ENCODE results near the gene SLC28A3. TPM values are rescaled to one million over a fixed set of nuclear protein-coding genes. Genes with fewer than 3 reads are reported as not detected.
"Not testable (repeated sequence)": the region's sequence is repeated elsewhere in the genome, so short reads cannot be mapped to it uniquely, and the experiment has no call there.

SLC28A3 gene, protein sequence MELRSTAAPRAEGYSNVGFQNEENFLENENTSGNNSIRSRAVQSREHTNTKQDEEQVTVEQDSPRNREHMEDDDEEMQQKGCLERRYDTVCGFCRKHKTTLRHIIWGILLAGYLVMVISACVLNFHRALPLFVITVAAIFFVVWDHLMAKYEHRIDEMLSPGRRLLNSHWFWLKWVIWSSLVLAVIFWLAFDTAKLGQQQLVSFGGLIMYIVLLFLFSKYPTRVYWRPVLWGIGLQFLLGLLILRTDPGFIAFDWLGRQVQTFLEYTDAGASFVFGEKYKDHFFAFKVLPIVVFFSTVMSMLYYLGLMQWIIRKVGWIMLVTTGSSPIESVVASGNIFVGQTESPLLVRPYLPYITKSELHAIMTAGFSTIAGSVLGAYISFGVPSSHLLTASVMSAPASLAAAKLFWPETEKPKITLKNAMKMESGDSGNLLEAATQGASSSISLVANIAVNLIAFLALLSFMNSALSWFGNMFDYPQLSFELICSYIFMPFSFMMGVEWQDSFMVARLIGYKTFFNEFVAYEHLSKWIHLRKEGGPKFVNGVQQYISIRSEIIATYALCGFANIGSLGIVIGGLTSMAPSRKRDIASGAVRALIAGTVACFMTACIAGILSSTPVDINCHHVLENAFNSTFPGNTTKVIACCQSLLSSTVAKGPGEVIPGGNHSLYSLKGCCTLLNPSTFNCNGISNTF
- 0.05 TPM for polyA plus RNA-seq (2013, experiment 1 of 2)
- not detected for polyA plus RNA-seq (2013, experiment 2 of 2)

DNA sequence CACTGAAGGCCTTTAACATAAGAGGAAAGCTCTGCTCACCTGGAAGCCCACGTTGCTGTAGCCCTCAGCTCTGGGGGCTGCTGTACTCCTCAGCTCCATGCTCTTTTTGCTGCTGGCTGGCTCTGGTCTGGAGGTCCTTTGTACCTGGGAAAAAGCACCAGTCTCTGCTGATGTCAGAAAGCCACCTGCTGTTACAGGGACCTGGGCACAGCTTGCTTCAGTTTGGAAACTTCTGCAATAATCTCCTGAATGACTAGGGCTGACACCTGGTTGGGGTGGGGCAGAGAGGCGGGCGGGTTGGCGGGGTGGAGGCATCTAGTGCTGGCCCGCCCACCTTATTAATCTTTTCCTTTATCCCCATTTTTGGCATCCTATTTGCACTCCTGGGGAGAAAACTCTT is at the start of gene SLC28A3:
TSS of gene SLC28A3 (minus strand) at position 224 of the 400 bp plus-strand sequence. CDS start at position 99, 125 bp downstream.
- H3K27me3 ChIP-seq (ENCODE audit: insufficient read depth, low read length): no peaks in the 10 kb centered on the region
- H3K4me3 ChIP-seq (ENCODE audit: low read length): no peak within 1 kb of the TSS
- no peaks in the 10 kb centered on the region for H3K9me3 ChIP-seq (ENCODE audit: insufficient read depth, low read depth, low read length)
- 76% methylated on average over 5 of the region's 5 CpGs for WGBS
- H3K4me1 ChIP-seq (ENCODE audit: insufficient read depth, low read length): peaks cover 11% of the 10 kb centered on the region
- no peaks in the 10 kb centered on the region for H3K36me3 ChIP-seq (ENCODE audit: insufficient read depth, low read length)
- H3K9ac ChIP-seq (ENCODE audit: low read depth, low read length): no peak within 1 kb of the TSS
- peak within 1 kb of the TSS; percentile 25; the same call in 1 of the 2 replicates for H3K27ac ChIP-seq (ENCODE audit: low read depth, low read length)

DNA sequence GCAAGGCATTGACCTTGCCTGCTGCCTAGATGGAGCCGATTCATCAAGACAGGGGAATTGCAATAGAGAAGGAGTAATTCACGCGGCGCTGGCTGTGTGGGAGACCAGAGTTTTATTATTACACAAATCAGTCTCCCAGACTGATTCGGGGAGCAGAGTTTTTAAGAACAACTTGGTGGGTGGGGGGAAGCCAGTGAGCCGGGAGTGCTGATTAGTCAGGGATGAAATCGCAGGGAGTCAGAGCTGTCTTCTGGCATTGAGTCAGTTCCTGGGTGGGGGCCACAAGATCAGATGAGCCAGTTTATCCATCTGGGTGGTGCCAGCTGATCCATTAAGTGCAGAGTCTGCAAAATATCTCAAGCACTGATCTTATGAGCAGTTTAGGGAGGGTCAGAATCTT is 49.7 kb upstream of the SLC28A3 start:
- not testable (repeated sequence) for H3K9me3 ChIP-seq (ENCODE audit: insufficient read depth, low read depth, low read length); H3K4me3 ChIP-seq (ENCODE audit: low read length)
- 85% methylated on average over 7 of the region's 7 CpGs for WGBS

DNA sequence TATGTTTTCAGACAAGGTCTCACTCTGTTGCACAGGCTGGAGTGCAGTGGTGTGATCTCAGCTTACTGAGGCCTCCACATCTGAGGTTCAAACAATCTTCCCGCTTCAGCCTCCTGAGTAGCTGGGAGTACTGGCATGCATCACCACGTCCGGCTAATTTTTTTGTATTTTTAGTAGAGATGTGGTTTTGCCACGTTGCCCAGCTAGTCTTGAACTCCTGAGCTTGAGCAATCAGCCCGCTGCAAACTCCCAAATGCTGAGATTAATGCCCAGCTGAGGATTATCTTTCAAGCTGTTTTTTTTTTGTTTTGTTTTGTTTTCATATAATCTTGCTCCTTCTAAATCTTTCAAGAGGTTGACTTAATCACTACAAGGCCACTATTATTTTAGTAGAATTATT is 47.3 kb upstream of the SLC28A3 start:
- H3K4me1 ChIP-seq (ENCODE audit: insufficient read depth, low read length): no peaks in the 10 kb centered on the region
- no peaks in the 10 kb centered on the region for H3K9me3 ChIP-seq (ENCODE audit: insufficient read depth, low read depth, low read length)
- no peak overlapping the region for H3K4me3 ChIP-seq (ENCODE audit: low read length)
- no peak overlapping the region for H3K27ac ChIP-seq (ENCODE audit: low read depth, low read length)
- no peaks in the 10 kb centered on the region for H3K36me3 ChIP-seq (ENCODE audit: insufficient read depth, low read length)
- H3K27me3 ChIP-seq (ENCODE audit: insufficient read depth, low read length): no peaks in the 10 kb centered on the region
- 94% methylated on average over 5 of the region's 5 CpGs for WGBS
- H3K9ac ChIP-seq (ENCODE audit: low read depth, low read length): no peak overlapping the region

More for the DNA sequence above, 49.7 kb upstream of the SLC28A3 start:
- not testable (repeated sequence) for H3K36me3 ChIP-seq (ENCODE audit: insufficient read depth, low read length); H3K27ac ChIP-seq (ENCODE audit: low read depth, low read length); H3K9ac ChIP-seq (ENCODE audit: low read depth, low read length); H3K27me3 ChIP-seq (ENCODE audit: insufficient read depth, low read length); H3K4me1 ChIP-seq (ENCODE audit: insufficient read depth, low read length)

DNA sequence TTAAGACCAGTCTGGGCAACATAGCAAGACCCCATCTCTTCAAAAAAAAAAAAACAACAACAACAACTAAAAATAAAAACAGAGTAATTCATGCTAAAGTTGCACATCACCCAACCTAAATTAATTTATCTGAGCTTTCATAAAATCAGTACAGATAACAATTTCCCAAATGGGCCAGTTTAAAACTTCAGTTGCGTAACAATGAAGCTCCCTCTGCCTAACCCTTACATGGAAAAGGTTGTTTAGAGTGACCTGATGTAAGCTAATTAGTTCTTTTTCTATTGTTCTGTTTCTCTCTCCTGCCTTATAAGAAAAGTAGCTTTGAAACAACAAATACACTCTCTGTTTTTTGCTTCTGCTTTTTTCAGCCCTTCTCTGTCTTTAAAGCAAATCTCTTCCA is 46.2 kb upstream of the SLC28A3 start:
- no peak overlapping the region for H3K9ac ChIP-seq (ENCODE audit: low read depth, low read length)
- no peak overlapping the region for H3K27ac ChIP-seq (ENCODE audit: low read depth, low read length)
- no peaks in the 10 kb centered on the region for H3K36me3 ChIP-seq (ENCODE audit: insufficient read depth, low read length)
- no peaks in the 10 kb centered on the region for H3K4me1 ChIP-seq (ENCODE audit: insufficient read depth, low read length)
- H3K9me3 ChIP-seq (ENCODE audit: insufficient read depth, low read depth, low read length): no peaks in the 10 kb centered on the region
- no CpG with 5 or more reads among the region's 1 CpG for WGBS
- H3K4me3 ChIP-seq (ENCODE audit: low read length): no peak overlapping the region
- no peaks in the 10 kb centered on the region for H3K27me3 ChIP-seq (ENCODE audit: insufficient read depth, low read length)

DNA sequence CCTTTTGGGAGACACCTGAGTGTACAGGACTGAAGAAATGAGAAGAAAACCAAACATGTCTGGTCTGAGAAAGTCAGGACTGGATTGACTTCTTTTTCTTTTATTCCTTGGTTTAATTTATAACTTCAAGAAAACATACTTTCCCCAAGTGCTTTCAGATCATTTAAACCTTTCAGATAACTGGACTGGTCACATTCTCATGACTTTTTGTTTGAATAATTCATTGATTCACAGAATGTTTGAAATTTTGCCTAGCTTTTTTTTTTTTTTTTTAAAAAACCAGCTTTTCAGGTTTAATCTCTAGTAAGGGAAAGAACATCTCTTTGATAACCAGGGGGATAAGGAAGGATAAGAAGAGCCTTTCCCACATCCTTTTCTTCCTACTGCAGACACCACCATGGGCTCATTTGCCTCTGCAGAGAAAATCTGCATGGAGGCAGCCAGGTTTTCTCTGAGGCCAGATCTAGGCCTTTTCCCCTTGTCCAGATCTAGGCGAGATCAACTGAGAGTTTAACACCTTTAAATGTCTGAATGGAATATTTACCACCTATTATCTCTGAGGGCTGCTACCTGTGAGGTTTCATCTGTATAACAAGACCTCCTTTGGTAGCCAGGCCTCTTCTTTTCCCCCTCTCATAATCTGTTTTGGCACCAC is 45.0 kb upstream of the SLC28A3 start:
- no peak overlapping the region for H3K9ac ChIP-seq (ENCODE audit: low read depth, low read length)
- H3K9me3 ChIP-seq (ENCODE audit: insufficient read depth, low read depth, low read length): no peaks in the 10 kb centered on the region
- H3K27ac ChIP-seq (ENCODE audit: low read depth, low read length): no peak overlapping the region
- no peaks in the 10 kb centered on the region for H3K4me1 ChIP-seq (ENCODE audit: insufficient read depth, low read length)
- H3K36me3 ChIP-seq (ENCODE audit: insufficient read depth, low read length): no peaks in the 10 kb centered on the region
- H3K4me3 ChIP-seq (ENCODE audit: low read length): no peak overlapping the region
- 50% methylated on average over 1 of the region's 1 CpG for whole genome bisulfite sequencing
- H3K27me3 ChIP-seq (ENCODE audit: insufficient read depth, low read length): no peaks in the 10 kb centered on the region

DNA sequence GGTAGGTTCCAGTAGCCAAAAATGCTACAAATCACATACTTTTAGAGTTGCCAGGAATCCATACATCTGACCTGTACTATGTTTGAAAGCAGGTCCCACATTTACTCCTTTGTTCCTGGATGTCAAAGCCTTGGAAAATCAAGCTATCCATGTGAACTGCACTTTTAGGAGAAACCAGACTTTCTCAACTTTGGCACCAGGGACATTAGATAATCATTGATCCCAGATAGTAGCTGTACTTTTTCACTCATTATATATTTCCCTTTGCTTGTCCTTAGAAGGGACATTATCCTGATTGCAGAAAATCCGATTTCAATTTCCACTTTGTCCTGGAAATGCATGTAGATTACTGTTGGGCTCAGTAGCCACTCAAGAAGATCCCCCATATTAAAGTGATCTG is 44.1 kb upstream of the SLC28A3 start:
- Histone ChIP-seq H3K4me3 (ENCODE audit: low read length) (no peak overlapping the region), H3K27me3 (ENCODE audit: insufficient read depth, low read length) (no peaks in the 10 kb centered on the region), H3K27ac (ENCODE audit: low read depth, low read length) (no peak overlapping the region), H3K9ac (ENCODE audit: low read depth, low read length) (no peak overlapping the region), H3K9me3 (ENCODE audit: insufficient read depth, low read depth, low read length) (no peaks in the 10 kb centered on the region), H3K4me1 (ENCODE audit: insufficient read depth, low read length) (no peaks in the 10 kb centered on the region), H3K36me3 (ENCODE audit: insufficient read depth, low read length) (no peaks in the 10 kb centered on the region)
- WGBS: 90% methylated on average over 1 of the region's 1 CpG

DNA sequence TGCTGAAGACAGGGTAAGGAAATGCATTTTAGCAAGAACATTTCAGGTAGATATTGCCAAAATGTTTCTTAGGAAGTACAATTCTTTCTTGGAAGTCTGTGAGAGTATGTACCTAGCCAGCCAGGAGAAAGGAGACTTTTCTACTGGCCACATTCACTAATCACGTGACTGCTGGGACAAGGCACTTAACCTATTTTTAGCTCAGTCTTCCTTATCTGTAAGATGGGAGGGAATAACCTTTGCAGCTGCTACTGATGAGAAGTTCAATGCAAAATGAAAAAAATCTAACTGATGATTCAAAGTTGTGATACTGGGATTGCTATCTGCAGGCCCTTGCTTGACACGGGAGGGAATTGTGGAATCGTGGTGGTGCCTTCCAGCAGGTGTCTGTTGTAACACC is 42.6 kb upstream of the SLC28A3 start:
- Histone ChIP-seq H3K9ac (ENCODE audit: low read depth, low read length) (no peak overlapping the region), H3K4me1 (ENCODE audit: insufficient read depth, low read length) (no peaks in the 10 kb centered on the region), H3K9me3 (ENCODE audit: insufficient read depth, low read depth, low read length) (no peaks in the 10 kb centered on the region), H3K4me3 (ENCODE audit: low read length) (no peak overlapping the region), H3K36me3 (ENCODE audit: insufficient read depth, low read length) (no peaks in the 10 kb centered on the region), H3K27ac (ENCODE audit: low read depth, low read length) (no peak overlapping the region), H3K27me3 (ENCODE audit: insufficient read depth, low read length) (no peaks in the 10 kb centered on the region)
- 89% methylated on average over 2 of the region's 3 CpGs for WGBS

DNA sequence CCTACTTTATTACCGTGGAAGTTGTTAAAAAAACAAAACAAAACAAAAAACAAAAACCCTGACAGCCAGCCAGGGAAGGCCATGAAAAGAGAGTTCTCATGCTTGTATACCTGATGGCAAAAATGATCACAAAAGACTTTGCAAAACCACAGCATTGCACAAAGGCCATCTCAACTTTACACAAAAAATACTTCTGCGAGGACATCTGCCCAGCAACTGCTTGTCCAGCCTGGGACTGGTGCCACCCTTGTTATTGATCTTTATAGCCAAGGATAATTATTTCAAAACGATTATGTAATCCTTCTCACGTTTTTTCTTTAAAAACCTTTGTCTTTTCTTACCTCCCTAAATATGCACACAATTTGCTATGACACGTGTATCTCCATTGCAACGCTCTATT is 42.2 kb upstream of the SLC28A3 start:
- no peak overlapping the region for H3K27ac ChIP-seq (ENCODE audit: low read depth, low read length)

DNA sequence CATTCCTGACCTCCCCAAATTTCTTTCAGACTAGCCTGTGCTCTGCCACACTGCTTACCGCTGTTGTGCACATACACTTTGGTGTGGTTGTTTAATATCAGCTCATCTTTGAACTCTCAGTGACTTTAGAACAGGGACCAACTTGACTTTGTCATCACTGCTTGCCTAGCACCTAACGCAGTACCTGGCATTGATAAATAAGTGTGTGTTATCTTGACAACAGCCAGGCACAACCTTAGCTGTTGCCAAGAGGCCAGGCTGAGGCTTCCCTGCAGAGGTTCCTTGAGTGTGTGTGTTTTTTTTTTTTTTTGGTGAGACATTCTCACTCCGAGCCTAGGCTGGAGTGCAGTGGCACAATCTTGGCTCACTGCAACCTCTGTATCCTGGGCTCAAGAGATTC is 41.0 kb upstream of the SLC28A3 start:
- no peak overlapping the region for H3K4me3 ChIP-seq (ENCODE audit: low read length)
- H3K27ac ChIP-seq (ENCODE audit: low read depth, low read length): no peak overlapping the region
- H3K27me3 ChIP-seq (ENCODE audit: insufficient read depth, low read length): no peaks in the 10 kb centered on the region
- no peaks in the 10 kb centered on the region for H3K9me3 ChIP-seq (ENCODE audit: insufficient read depth, low read depth, low read length)
- no peaks in the 10 kb centered on the region for H3K4me1 ChIP-seq (ENCODE audit: insufficient read depth, low read length)
- WGBS: 93% methylated on average over 3 of the region's 3 CpGs
- H3K36me3 ChIP-seq (ENCODE audit: insufficient read depth, low read length): no peaks in the 10 kb centered on the region
- H3K9ac ChIP-seq (ENCODE audit: low read depth, low read length): no peak overlapping the region

More for the DNA sequence above, 42.2 kb upstream of the SLC28A3 start:
- Histone ChIP-seq H3K36me3 (ENCODE audit: insufficient read depth, low read length) (no peaks in the 10 kb centered on the region), H3K9ac (ENCODE audit: low read depth, low read length) (no peak overlapping the region), H3K4me1 (ENCODE audit: insufficient read depth, low read length) (no peaks in the 10 kb centered on the region), H3K27me3 (ENCODE audit: insufficient read depth, low read length) (no peaks in the 10 kb centered on the region), H3K4me3 (ENCODE audit: low read length) (no peak overlapping the region), H3K9me3 (ENCODE audit: insufficient read depth, low read depth, low read length) (no peaks in the 10 kb centered on the region)
- WGBS: 92% methylated on average over 6 of the region's 6 CpGs

DNA sequence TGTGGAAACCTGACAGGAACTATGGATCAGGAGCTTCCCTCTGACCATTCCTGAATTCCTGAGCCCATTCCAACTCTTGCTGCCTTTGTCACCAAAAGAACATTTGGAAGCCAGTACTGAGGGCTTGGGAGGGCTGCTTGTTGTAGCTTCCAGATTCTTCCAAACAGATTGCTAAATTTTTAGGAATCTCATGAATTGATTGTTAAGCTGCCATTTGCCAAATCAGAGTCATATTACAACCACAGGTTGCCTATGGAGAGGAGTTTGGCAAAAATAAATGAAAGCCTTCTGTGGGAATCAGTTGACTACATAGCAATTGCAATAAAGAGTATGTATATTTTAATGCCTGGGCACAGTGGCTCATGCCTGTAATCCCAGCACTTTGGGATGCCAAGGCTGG is 39.2 kb upstream of the SLC28A3 start:
- Histone ChIP-seq H3K4me1 (ENCODE audit: insufficient read depth, low read length) (no peaks in the 10 kb centered on the region), H3K9me3 (ENCODE audit: insufficient read depth, low read depth, low read length) (no peaks in the 10 kb centered on the region), H3K27ac (ENCODE audit: low read depth, low read length) (no peak overlapping the region), H3K4me3 (ENCODE audit: low read length) (no peak overlapping the region), H3K9ac (ENCODE audit: low read depth, low read length) (no peak overlapping the region), H3K27me3 (ENCODE audit: insufficient read depth, low read length) (no peaks in the 10 kb centered on the region), H3K36me3 (ENCODE audit: insufficient read depth, low read length) (no peaks in the 10 kb centered on the region)

DNA sequence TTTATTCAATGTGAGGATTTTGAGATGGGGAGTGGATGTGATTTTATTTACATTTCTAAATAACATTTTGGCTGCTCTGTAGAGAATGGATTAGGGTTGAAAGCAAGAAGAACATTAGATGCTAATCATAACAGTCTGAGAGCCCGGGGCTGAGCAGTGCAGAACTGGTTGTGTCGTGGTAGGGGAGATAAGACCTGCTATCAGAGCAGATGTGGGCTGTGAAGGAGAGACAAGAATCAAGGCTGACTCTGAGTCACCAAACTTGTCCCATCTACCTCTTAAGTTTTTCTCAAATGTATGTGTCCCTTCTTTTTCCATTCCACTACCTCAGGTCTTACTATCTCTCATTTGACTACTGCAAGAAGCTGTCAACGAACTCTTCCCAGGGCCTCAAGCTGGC is 35.4 kb upstream of the SLC28A3 start:
- Histone ChIP-seq H3K9ac (ENCODE audit: low read depth, low read length) (no peak overlapping the region), H3K36me3 (ENCODE audit: insufficient read depth, low read length) (no peaks in the 10 kb centered on the region), H3K27me3 (ENCODE audit: insufficient read depth, low read length) (no peaks in the 10 kb centered on the region), H3K4me3 (ENCODE audit: low read length) (no peak overlapping the region), H3K9me3 (ENCODE audit: insufficient read depth, low read depth, low read length) (no peaks in the 10 kb centered on the region), H3K4me1 (ENCODE audit: insufficient read depth, low read length) (no peaks in the 10 kb centered on the region), H3K27ac (ENCODE audit: low read depth, low read length) (no peak overlapping the region)
- 84% methylated on average over 3 of the region's 3 CpGs for WGBS

Measured in HUES64 (cell line).